SH-SY5Y (cell line): ENCODE measurements around the gene PFKP.

Experiments used
- GATA2 ChIP-seq: IDR thresholded peaks from 2 replicates; pipeline ENCODE4 v1.6.1; 2011; ENCODE audit warnings: mild to moderate bottlenecking, low read depth, low read length
- GATA3 ChIP-seq: IDR thresholded peaks from 2 replicates; pipeline ENCODE4 v1.6.1; 2011; ENCODE audit warnings: low read depth, mild to moderate bottlenecking, low read length, moderate library complexity

- TF ChIP-seq GATA2, result no peak
- TF ChIP-seq GATA3, result no peak
Observed at GRCh38 chr10:3082290-3082689, 14.9 kb downstream of the PFKP start.
